Immature natural killer cell (primary cell): Measurements from ENCODE around the gene NCAPH2. TPM values are rescaled to one million over a fixed set of nuclear protein-coding genes. Genes with fewer than 3 reads are reported as not detected.
A peak's percentile ranks its signal among the peaks of the same experiment; 100 is the strongest.
"Not testable (repeated sequence)": the region's sequence is repeated elsewhere in the genome, so short reads cannot be mapped to it uniquely, and the experiment has no call there.

ENCODE experiments used
- DNase-seq, 3 donors: peaks; one replicate each; pipeline ENCODE4 v3.0.0; 2022; ENCODE audit warnings: mixed read lengths in 1 of 3
- H3K27ac Mint-ChIP-seq, 6 donors: one replicate each; pipeline ENCODE4 v1.8.0; 2020; ENCODE audit warnings: mixed read lengths in 6 of 6, mild to moderate bottlenecking in 5 of 6, inconsistent platforms in 4 of 6, moderate library complexity in 3 of 6
- H3K27me3 Mint-ChIP-seq, 3 donors: one replicate each; pipeline ENCODE4 v1.8.0; 2020 to 2021; ENCODE audit warnings: low read depth in 3 of 3, mild to moderate bottlenecking in 3 of 3, mixed read lengths in 3 of 3, moderate library complexity in 3 of 3, inconsistent platforms in 1 of 3
- H3K36me3 Mint-ChIP-seq, 3 donors: one replicate each; pipeline ENCODE4 v1.8.0; 2020; ENCODE audit warnings: mixed read lengths in 3 of 3, inconsistent platforms in 2 of 3, mild to moderate bottlenecking in 2 of 3
- H3K4me1 Mint-ChIP-seq, 2 donors: one replicate each; pipeline ENCODE4 v1.8.0; 2020; ENCODE audit warnings: inconsistent platforms in 2 of 2, mild to moderate bottlenecking in 2 of 2, mixed read lengths in 2 of 2, moderate library complexity in 1 of 2
- H3K4me3 Mint-ChIP-seq, 5 donors: one replicate each; pipeline ENCODE4 v1.8.0; 2020; ENCODE audit warnings: mild to moderate bottlenecking in 5 of 5, mixed read lengths in 5 of 5, inconsistent platforms in 3 of 5, moderate library complexity in 3 of 5
- H3K9me3 Mint-ChIP-seq, 6 donors: one replicate each; pipeline ENCODE4 v1.8.0; 2020; ENCODE audit warnings: mild to moderate bottlenecking in 6 of 6, mixed read lengths in 6 of 6, inconsistent platforms in 4 of 6, moderate library complexity in 3 of 6
- polyA plus RNA-seq, 3 donors: library from polyadenylated mRNA; unstranded; fragments of 300-500 nt; fragmentation: Illumina TruSeq; gene quantifications; one replicate each; pipeline ENCODE4 v1.2.3, GENCODE V29; 2021

NCAPH2 gene
- polyA plus RNA-seq, 3 donors from 2014 or later, result 41.8 to 46.7 (median 46.5) TPM

GRCh38 chr22:50506611-50507420, 1.2 kb upstream of the NCAPH2 start:
- no peak for DNase-seq
- peak overlapping the region; percentile 85 to 93 (median 91) for H3K4me3 Mint-ChIP-seq
- H3K4me1 Mint-ChIP-seq, result peaks cover 19 to 23% of the 10 kb centered on the region in 2 donors

GRCh38 chr22:50507421-50507990, 518 bp upstream of the NCAPH2 start, which contains the start of gene LMF2:
LMF2 (minus strand) TSS chr22:50507702; CDS start chr22:50507675, 27 bp downstream.
- Mint-ChIP-seq H3K4me1 (peaks cover 19 to 23% of the 10 kb centered on the region in 2 donors), H3K27ac (peak within 1 kb of the TSS; percentile 94 to 99 (median 97)), H3K27me3 (peaks cover 3 to 7% (median 4%) of the 10 kb centered on the region in 3 donors), H3K36me3 (no peaks in the 10 kb centered on the region), H3K9me3 (no peaks in the 10 kb centered on the region), H3K4me3 (peak within 1 kb of the TSS; percentile 92 to 95 (median 94))
- peak; percentile 86 to 92 (median 89) for DNase-seq

More at GRCh38 chr22:50506611-50507420, 1.2 kb upstream of the NCAPH2 start:
- H3K27ac Mint-ChIP-seq, result peak overlapping the region; percentile 80 to 96 (median 92)
- H3K27me3 Mint-ChIP-seq, result peaks cover 3 to 7% (median 4%) of the 10 kb centered on the region in 3 donors
- no peaks in the 10 kb centered on the region for H3K36me3 Mint-ChIP-seq
- H3K9me3 Mint-ChIP-seq, result no peaks in the 10 kb centered on the region

GRCh38 chr22:50508897-50509296, 873 bp downstream of the NCAPH2 start:
- Mint-ChIP-seq H3K36me3 (no peaks in the 10 kb centered on the region), H3K27me3 (peaks cover 3 to 7% (median 4%) of the 10 kb centered on the region in 3 donors), H3K27ac (peak overlapping the region; percentile 94 to 99 (median 97)), H3K4me3 (peak overlapping the region; percentile 92 to 95 (median 94)), H3K4me1 (peaks cover 19 to 23% of the 10 kb centered on the region in 2 donors), H3K9me3 (no peaks in the 10 kb centered on the region)
- no peak for DNase-seq

GRCh38 chr22:50513175-50513574, 5.2 kb downstream of the NCAPH2 start:
- DNase-seq, result no peak
- peaks cover 2 to 8% (median 7%) of the 10 kb centered on the region in 3 donors for H3K27me3 Mint-ChIP-seq
- H3K4me1 Mint-ChIP-seq, result peaks cover 17 to 19% of the 10 kb centered on the region in 2 donors
- no peaks in the 10 kb centered on the region for H3K9me3 Mint-ChIP-seq
- H3K4me3 Mint-ChIP-seq, result no peak overlapping the region
- no peaks in the 10 kb centered on the region for H3K36me3 Mint-ChIP-seq
- H3K27ac Mint-ChIP-seq, result no peak overlapping the region

GRCh38 chr22:50516068-50516467, 8.0 kb downstream of the NCAPH2 start:
- Mint-ChIP-seq H3K9me3 (no peaks in the 10 kb centered on the region), H3K4me1 (peaks cover 0 to 6% of the 10 kb centered on the region in 2 donors), H3K36me3 (no peaks in the 10 kb centered on the region), H3K4me3 (no peak overlapping the region), H3K27me3 (peaks cover 3 to 7% (median 4%) of the 10 kb centered on the region in 3 donors), H3K27ac (no peak overlapping the region)
- no peak for DNase-seq

- Mint-ChIP-seq H3K36me3 (no peaks in the 10 kb centered on the region), H3K4me3 (no peak overlapping the region), H3K4me1 (peaks cover 0 to 6% of the 10 kb centered on the region in 2 donors), H3K9me3 (no peaks in the 10 kb centered on the region), H3K27me3 (peaks cover 4 to 7% (median 4%) of the 10 kb centered on the region in 3 donors), H3K27ac (no peak overlapping the region)
- DNase-seq, result no peak
Observed at GRCh38 chr22:50516891-50517290, 8.9 kb downstream of the NCAPH2 start.

- Mint-ChIP-seq H3K9me3 (no peaks in the 10 kb centered on the region), H3K36me3 (no peaks in the 10 kb centered on the region), H3K27ac (no peak overlapping the region), H3K27me3 (peaks cover 4 to 7% (median 5%) of the 10 kb centered on the region in 3 donors), H3K4me3 (no peak overlapping the region), H3K4me1 (peaks cover 0 to 6% of the 10 kb centered on the region in 2 donors)
- no peak for DNase-seq
Observed at GRCh38 chr22:50517495-50518260, 9.7 kb downstream of the NCAPH2 start.

GRCh38 chr22:50518606-50519005, 10.6 kb downstream of the NCAPH2 start:
- Mint-ChIP-seq H3K36me3 (no peaks in the 10 kb centered on the region), H3K4me1 (peaks cover 0 to 6% of the 10 kb centered on the region in 2 donors), H3K4me3 (no peak overlapping the region), H3K9me3 (no peaks in the 10 kb centered on the region), H3K27me3 (peaks cover 4 to 10% (median 5%) of the 10 kb centered on the region in 3 donors), H3K27ac (no peak overlapping the region)
- no peak for DNase-seq

GRCh38 chr22:50519151-50519550, 11.1 kb downstream of the NCAPH2 start:
- H3K36me3 Mint-ChIP-seq, result no peaks in the 10 kb centered on the region
- DNase-seq, result no peak
- no peaks in the 10 kb centered on the region for H3K9me3 Mint-ChIP-seq
- no peak overlapping the region for H3K4me3 Mint-ChIP-seq
- H3K27me3 Mint-ChIP-seq, result peaks cover 4 to 10% (median 5%) of the 10 kb centered on the region in 3 donors
- H3K27ac Mint-ChIP-seq, result no peak overlapping the region
- peaks cover 0 to 6% of the 10 kb centered on the region in 2 donors for H3K4me1 Mint-ChIP-seq

GRCh38 chr22:50520184-50520583, 12.2 kb downstream of the NCAPH2 start:
- H3K9me3 Mint-ChIP-seq, DNase-seq, H3K36me3 Mint-ChIP-seq, H3K4me3 Mint-ChIP-seq, H3K4me1 Mint-ChIP-seq, H3K27ac Mint-ChIP-seq: not testable (repeated sequence)
- H3K27me3 Mint-ChIP-seq, result peaks cover 8 to 14% (median 11%) of the 10 kb centered on the region in 3 donors

GRCh38 chr22:50520826-50521453, 12.9 kb downstream of the NCAPH2 start:
- Mint-ChIP-seq H3K36me3 (no peaks in the 10 kb centered on the region), H3K4me1 (peaks cover 7 to 8% of the 10 kb centered on the region in 2 donors), H3K4me3 (no peak overlapping the region), H3K27me3 (peaks cover 12 to 15% (median 13%) of the 10 kb centered on the region in 3 donors), H3K9me3 (no peaks in the 10 kb centered on the region), H3K27ac (no peak overlapping the region)
- no peak for DNase-seq

- peaks cover 8 to 9% of the 10 kb centered on the region in 2 donors for H3K4me1 Mint-ChIP-seq
- no peak overlapping the region for H3K4me3 Mint-ChIP-seq
- no peak overlapping the region for H3K27ac Mint-ChIP-seq
- H3K36me3 Mint-ChIP-seq, result no peaks in the 10 kb centered on the region
- no peak for DNase-seq
- peaks cover 12 to 15% (median 13%) of the 10 kb centered on the region in 3 donors for H3K27me3 Mint-ChIP-seq
- H3K9me3 Mint-ChIP-seq, result no peaks in the 10 kb centered on the region
Observed at GRCh38 chr22:50521710-50522109, 13.7 kb downstream of the NCAPH2 start.

- Mint-ChIP-seq H3K27ac (no peak overlapping the region), H3K36me3 (no peaks in the 10 kb centered on the region), H3K27me3 (peaks cover 9 to 15% (median 13%) of the 10 kb centered on the region in 3 donors), H3K4me1 (peaks cover 14 to 15% of the 10 kb centered on the region in 2 donors), H3K9me3 (no peaks in the 10 kb centered on the region), H3K4me3 (no peak overlapping the region)
- no peak for DNase-seq
Observed at GRCh38 chr22:50522208-50522805, 14.3 kb downstream of the NCAPH2 start.
